SK-N-SH (cell line): Measurements from ENCODE around the gene SLC6A11. TPM values are rescaled to one million over a fixed set of nuclear protein-coding genes. Genes with fewer than 3 reads are reported as not detected.

ENCODE experiments used
- CTCF ChIA-PET: fragments of 300-600, 350-600 bp; formaldehyde crosslinking; extraction: SDS; loops from one replicate; lab custom pipeline; 2021; lab: Yijun Ruan, JAX
- POLR2A ChIA-PET: fragments of 350-600 bp; sonication (Branson Sonifier 250); formaldehyde crosslinking; extraction: SDS; loops from one replicate; lab custom pipeline; 2020; ENCODE audit warnings: antibody characterized with exemption, inconsistent platforms; lab: Yijun Ruan, JAX
- DNase-seq: peaks from one replicate; pipeline ENCODE4 v3.0.0; 2012
- H2AFZ ChIP-seq: fragments of 200-600 bp; sonication (generic); 2 replicates; pipeline ENCODE4 v1.8.1; 2016; ENCODE audit warnings: antibody characterized with exemption, mild to moderate bottlenecking, low read depth
- H3F3A ChIP-seq: fragments of 200-600 bp; sonication (generic); replicated peaks from 2 replicates; pipeline ENCODE3; 2016; ENCODE audit warnings: antibody characterized with exemption, mild to moderate bottlenecking; ENCODE audit not compliant: insufficient read depth
- H3K27ac ChIP-seq, 2 experiments: fragments of 200-500 bp in 1 of 2; fragments of 200-600 bp in 1 of 2; sonication (Bioruptor generic) in 1 of 2; sonication (generic), shearing (Covaris generic) in 1 of 2; 2 replicates each; pipeline versions ENCODE4 v1.5.1 to v1.6.1; 2014 to 2016; ENCODE audit warnings: low read depth in 2 of 2, inconsistent platforms in 1 of 2, low read length in 1 of 2, mild to moderate bottlenecking in 1 of 2, mixed read lengths in 1 of 2
- H3K27me3 ChIP-seq: fragments of 200-600 bp; sonication (generic), shearing (Covaris generic); 2 replicates; pipeline ENCODE4 v1.6.1; 2016; ENCODE audit warnings: mixed run types; ENCODE audit not compliant: insufficient read depth
- H3K36me3 ChIP-seq, 2 experiments: fragments of 200-500 bp in 1 of 2; fragments of 200-600 bp in 1 of 2; sonication (Bioruptor generic) in 1 of 2; sonication (generic) in 1 of 2; replicated peaks in 1 of 2; 2 replicates each; pipeline versions ENCODE3 to v1.5.1; 2014 to 2016; ENCODE audit warnings: low read length in 1 of 2, mild to moderate bottlenecking in 1 of 2; ENCODE audit not compliant: insufficient read depth in 2 of 2, control insufficient read depth in 1 of 2
- H3K4me1 ChIP-seq, 2 experiments: fragments of 200-500 bp in 1 of 2; fragments of 200-600 bp in 1 of 2; sonication (Bioruptor generic) in 1 of 2; sonication (generic), shearing (Covaris generic) in 1 of 2; 2 replicates each; pipeline versions ENCODE4 v1.5.1 to v1.6.1; 2014 to 2016; ENCODE audit warnings: low read depth in 1 of 2, low read length in 1 of 2, mixed run types in 1 of 2; ENCODE audit not compliant: insufficient read depth in 2 of 2, control insufficient read depth in 1 of 2
- H3K4me2 ChIP-seq: fragments of 200-600 bp; sonication (generic), shearing (Covaris generic); 2 replicates; pipeline ENCODE4 v1.6.1; 2017; ENCODE audit warnings: mixed run types
- H3K4me3 ChIP-seq, 2 experiments: fragments of 200-500 bp in 1 of 2; fragments of 200-600 bp in 1 of 2; sonication (Bioruptor generic) in 1 of 2; sonication (generic), shearing (Covaris generic) in 1 of 2; 2 replicates each; pipeline versions ENCODE4 v1.5.1 to v1.8.1; 2014 to 2016; ENCODE audit warnings: low read depth in 2 of 2, inconsistent platforms in 1 of 2, low read length in 1 of 2, mild to moderate bottlenecking in 1 of 2, mixed read lengths in 1 of 2, moderate library complexity in 1 of 2
- H3K79me2 ChIP-seq: fragments of 200-600 bp; sonication (generic); 2 replicates; pipeline ENCODE4 v1.8.1; 2017; ENCODE audit warnings: mild to moderate bottlenecking; ENCODE audit not compliant: insufficient read depth
- H3K9ac ChIP-seq: fragments of 200-600 bp; sonication (generic); 2 replicates; pipeline ENCODE4 v1.6.1; 2017; ENCODE audit warnings: mixed run types
- H3K9me2 ChIP-seq: fragments of 200-600 bp; sonication (generic); 2 replicates; pipeline ENCODE4 v1.6.1; 2017; ENCODE audit warnings: mixed run types
- H3K9me3 ChIP-seq: fragments of 200-600 bp; sonication (generic); 2 replicates; pipeline ENCODE4 v1.6.1; 2017; ENCODE audit warnings: mixed run types, mild to moderate bottlenecking, moderate library complexity
- H4K20me1 ChIP-seq: fragments of 200-600 bp; sonication (generic); 2 replicates; pipeline ENCODE4 v1.6.1; 2017; ENCODE audit warnings: mild to moderate bottlenecking, mixed run types; ENCODE audit not compliant: insufficient read depth
- CHD2 ChIP-seq: fragments of 150-350 bp; IDR thresholded peaks from 2 replicates; pipeline ENCODE4 v1.6.1; 2018; ENCODE audit warnings: low read length; ENCODE audit not compliant: partially characterized antibody
- ELF1 ChIP-seq: IDR thresholded peaks from 2 replicates; pipeline ENCODE4 v1.4.0; 2012
- EP300 ChIP-seq, 2 experiments: IDR thresholded peaks; 2 replicates each; pipeline versions ENCODE4 v1.4.0 to v1.6.1; 2012; ENCODE audit warnings: borderline replicate concordance in 1 of 2, low read depth in 1 of 2, low read length in 1 of 2
- FOSL2 ChIP-seq: IDR thresholded peaks from 2 replicates; pipeline ENCODE4 v1.4.0; 2012; ENCODE audit warnings: low read depth, mild to moderate bottlenecking, moderate library complexity, borderline replicate concordance
- FOXJ3 ChIP-seq: sonication (generic); formaldehyde crosslinking; IDR thresholded peaks from 2 replicates; pipeline ENCODE4 v1.5.1; 2020; ENCODE audit warnings: mild to moderate bottlenecking, missing genetic modification reagents
- GABPA ChIP-seq: IDR thresholded peaks from 2 replicates; pipeline ENCODE4 v1.4.0; 2012; ENCODE audit warnings: low read depth, mild to moderate bottlenecking
- JUND ChIP-seq: IDR thresholded peaks from 2 replicates; pipeline ENCODE4 v1.4.0; 2012
- MAX ChIP-seq: IDR thresholded peaks from 2 replicates; pipeline ENCODE4 v1.4.0; 2012; ENCODE audit warnings: low read depth
- MEF2A ChIP-seq: IDR thresholded peaks from 2 replicates; pipeline ENCODE4 v1.4.0; 2012; ENCODE audit warnings: low read depth, borderline replicate concordance
- NFIC ChIP-seq: IDR thresholded peaks from 2 replicates; pipeline ENCODE4 v1.4.0; 2012; ENCODE audit warnings: borderline replicate concordance
- NRF1 ChIP-seq: IDR thresholded peaks from 2 replicates; pipeline ENCODE4 v1.6.1; 2012; ENCODE audit warnings: low read depth, mild to moderate bottlenecking, low read length
- RCOR1 ChIP-seq: fragments of 150-350 bp; IDR thresholded peaks from 2 replicates; pipeline ENCODE4 v1.6.1; 2017; ENCODE audit warnings: antibody characterized with exemption, low read length
- RXRA ChIP-seq: IDR thresholded peaks from 2 replicates; pipeline ENCODE4 v1.4.0; 2012; ENCODE audit warnings: low read depth, mild to moderate bottlenecking, borderline replicate concordance
- SIN3A ChIP-seq: IDR thresholded peaks from 2 replicates; pipeline ENCODE4 v1.6.1; 2012; ENCODE audit warnings: low read depth, mild to moderate bottlenecking, low read length, moderate library complexity, borderline replicate concordance
- SMC3 ChIP-seq: IDR thresholded peaks from 2 replicates; pipeline ENCODE4 v1.6.1; 2012; ENCODE audit warnings: low read depth, low read length, improper control_type of control experiment
- TAF1 ChIP-seq: IDR thresholded peaks from 2 replicates; pipeline ENCODE4 v1.6.1; 2012; ENCODE audit warnings: low read depth, mild to moderate bottlenecking, low read length, moderate library complexity, borderline replicate concordance
- TEAD4 ChIP-seq: IDR thresholded peaks from 2 replicates; pipeline ENCODE4 v1.4.0; 2012; ENCODE audit warnings: mild to moderate bottlenecking, borderline replicate concordance; ENCODE audit not compliant: insufficient read depth
- USF2 ChIP-seq: fragments of 150-350 bp; IDR thresholded peaks from 2 replicates; pipeline ENCODE4 v1.6.1; 2017; ENCODE audit warnings: antibody characterized with exemption, low read length, low read depth, borderline replicate concordance
- YY1 ChIP-seq: IDR thresholded peaks from 2 replicates; pipeline ENCODE4 v1.4.0; 2012; ENCODE audit warnings: low read depth, mild to moderate bottlenecking
- ZBTB33 ChIP-seq: IDR thresholded peaks from 2 replicates; pipeline ENCODE4 v1.4.0; 2012; ENCODE audit warnings: low read depth, borderline replicate concordance
- WGBS: methylation state at CpG from one replicate; pipeline ENCODE4 v1.1.6; 2017; ENCODE audit warnings: low lambda C conversion rate; 5-methylcytosine and 5-hydroxymethylcytosine counted together
- polyA plus RNA-seq, 3 experiments: library from polyadenylated mRNA; depleted of rRNA; stranded (reverse); fragments of >200 nt; gene quantifications; 2 replicates each; pipeline ENCODE4 v1.2.3, GENCODE V29; 2012
- TF ChIP-seq, protein P1 (sequence below): IDR thresholded peaks from 2 replicates; pipeline ENCODE4 v1.4.0; 2012; ENCODE audit warnings: low read depth, borderline replicate concordance
- TF ChIP-seq, protein P2 (sequence below): fragments of 150-350 bp; IDR thresholded peaks from 2 replicates; pipeline ENCODE4 v1.6.1; 2016; ENCODE audit warnings: mild to moderate bottlenecking, low read depth, low read length

Gene SLC6A11
- polyA plus RNA-seq, 1 of the 3 experiments (the other 2 are of a cell fraction): 0.03 TPM

DNA sequence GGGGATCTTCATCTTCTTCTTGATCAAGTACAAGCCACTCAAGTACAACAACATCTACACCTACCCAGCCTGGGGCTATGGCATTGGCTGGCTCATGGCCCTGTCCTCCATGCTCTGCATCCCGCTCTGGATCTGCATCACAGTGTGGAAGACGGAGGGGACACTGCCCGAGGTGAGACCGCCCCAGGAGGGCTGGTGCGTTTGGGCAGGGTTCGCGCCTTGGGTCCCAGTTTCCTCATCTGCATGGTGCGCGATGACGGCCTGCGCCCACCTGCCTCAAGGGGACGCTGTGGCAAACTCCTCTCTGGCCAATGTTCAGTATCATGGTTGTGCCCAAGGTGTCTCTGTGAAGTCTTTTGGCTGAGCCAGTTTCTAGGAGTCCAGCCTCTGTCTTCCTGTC is 119.0 kb downstream of the SLC6A11 start:
- no peaks in the 10 kb centered on the region for H3K36me3 ChIP-seq
- no peaks in the 10 kb centered on the region for H3F3A ChIP-seq
- H3K9ac ChIP-seq: no peak overlapping the region
- H4K20me1 ChIP-seq: no peaks in the 10 kb centered on the region
- TF ChIP-seq TEAD4 (no peak), MEF2A (no peak), SIN3A (no peak), FOXJ3 (no peak), RCOR1 (no peak), ZBTB33 (no peak), NRF1 (no peak), JUND (no peak), CHD2 (no peak), EP300 (IDR thresholded peaks at IDR 0.05; ENCODE audit: borderline replicate concordance in 1 of 2, low read depth in 1 of 2, low read length in 1 of 2) (no peak), YY1 (no peak)
- TF ChIP-seq, protein P1, sequence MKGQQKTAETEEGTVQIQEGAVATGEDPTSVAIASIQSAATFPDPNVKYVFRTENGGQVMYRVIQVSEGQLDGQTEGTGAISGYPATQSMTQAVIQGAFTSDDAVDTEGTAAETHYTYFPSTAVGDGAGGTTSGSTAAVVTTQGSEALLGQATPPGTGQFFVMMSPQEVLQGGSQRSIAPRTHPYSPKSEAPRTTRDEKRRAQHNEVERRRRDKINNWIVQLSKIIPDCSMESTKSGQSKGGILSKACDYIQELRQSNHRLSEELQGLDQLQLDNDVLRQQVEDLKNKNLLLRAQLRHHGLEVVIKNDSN: no peak
- ChIA-PET CTCF (no interaction called here), POLR2A (no interaction called here)
- peaks cover 0 to 12% of the 10 kb centered on the region in 2 experiments; a peak in 2 of 4 replicates for H3K4me1 ChIP-seq
- no peak overlapping the region for H3K4me2 ChIP-seq
- no peak overlapping the region for H3K27ac ChIP-seq
- no peaks in the 10 kb centered on the region for H3K79me2 ChIP-seq
- H3K9me2 ChIP-seq: no peaks in the 10 kb centered on the region
- DNase-seq: no peak
- no peaks in the 10 kb centered on the region for H3K9me3 ChIP-seq
- 68% methylated on average over 7 of the region's 12 CpGs for WGBS
- no peak overlapping the region for H2AFZ ChIP-seq
- no peak overlapping the region for H3K4me3 ChIP-seq
- no peaks in the 10 kb centered on the region for H3K27me3 ChIP-seq

- H3K9me2 ChIP-seq: no peaks in the 10 kb centered on the region
- no peak overlapping the region for H3K4me3 ChIP-seq
- no peak overlapping the region for H3K9ac ChIP-seq
- peaks cover 0 to 12% of the 10 kb centered on the region in 2 experiments; a peak in 2 of 4 replicates for H3K4me1 ChIP-seq
- no peak overlapping the region for H2AFZ ChIP-seq
- H3K27ac ChIP-seq: no peak overlapping the region
- H3F3A ChIP-seq: no peaks in the 10 kb centered on the region
- POLR2A ChIA-PET: no interaction called here
- no peak for DNase-seq
- no peaks in the 10 kb centered on the region for H3K9me3 ChIP-seq
- no peaks in the 10 kb centered on the region for H3K79me2 ChIP-seq
- no peak overlapping the region for H3K4me2 ChIP-seq
- TF ChIP-seq RXRA: no peak
- no peak for TF ChIP-seq NFIC
- TF ChIP-seq USF2: no peak
- TF ChIP-seq YY1: no peak
- TF ChIP-seq MAX: no peak
- TF ChIP-seq FOSL2: no peak
- TF ChIP-seq GABPA: no peak
- TF ChIP-seq SMC3: no peak
- TF ChIP-seq ELF1: no peak
- TF ChIP-seq RCOR1: no peak
- TF ChIP-seq TAF1: no peak
- TF ChIP-seq, protein P2, sequence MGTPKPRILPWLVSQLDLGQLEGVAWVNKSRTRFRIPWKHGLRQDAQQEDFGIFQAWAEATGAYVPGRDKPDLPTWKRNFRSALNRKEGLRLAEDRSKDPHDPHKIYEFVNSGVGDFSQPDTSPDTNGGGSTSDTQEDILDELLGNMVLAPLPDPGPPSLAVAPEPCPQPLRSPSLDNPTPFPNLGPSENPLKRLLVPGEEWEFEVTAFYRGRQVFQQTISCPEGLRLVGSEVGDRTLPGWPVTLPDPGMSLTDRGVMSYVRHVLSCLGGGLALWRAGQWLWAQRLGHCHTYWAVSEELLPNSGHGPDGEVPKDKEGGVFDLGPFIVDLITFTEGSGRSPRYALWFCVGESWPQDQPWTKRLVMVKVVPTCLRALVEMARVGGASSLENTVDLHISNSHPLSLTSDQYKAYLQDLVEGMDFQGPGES: no peak
- TF ChIP-seq, all 33 proteins: peak for 0
- H3K36me3 ChIP-seq: no peaks in the 10 kb centered on the region
- 60% methylated on average over 5 of the region's 9 CpGs for WGBS
- CTCF ChIA-PET: interaction anchor here (1.2 to 3.0 kb wide), 6 partner anchors 8 to 178 kb away, joined by 3 to 23 read pairs (median 8); no protein-coding TSS in a partner anchor
- no peaks in the 10 kb centered on the region for H4K20me1 ChIP-seq
- H3K27me3 ChIP-seq: no peaks in the 10 kb centered on the region
Measured at GRCh38 chr3:10935846-10936631, 120.0 kb downstream of the SLC6A11 start.
